GM12874 (cell line): ENCODE data around the gene TBC1D2B.

Experiments
- CTCF ChIP-seq: IDR thresholded peaks from 2 replicates; pipeline ENCODE4 v1.5.1; 2011; ENCODE audit warnings: low read depth, mild to moderate bottlenecking, control low read depth, low read length, moderate library complexity; ENCODE audit not compliant: insufficient read depth

The TBC1D2B gene

GRCh38 chr15:78093242-78094020 is 15.9 kb upstream of the TBC1D2B start:
- TF ChIP-seq CTCF = no peak

DNA sequence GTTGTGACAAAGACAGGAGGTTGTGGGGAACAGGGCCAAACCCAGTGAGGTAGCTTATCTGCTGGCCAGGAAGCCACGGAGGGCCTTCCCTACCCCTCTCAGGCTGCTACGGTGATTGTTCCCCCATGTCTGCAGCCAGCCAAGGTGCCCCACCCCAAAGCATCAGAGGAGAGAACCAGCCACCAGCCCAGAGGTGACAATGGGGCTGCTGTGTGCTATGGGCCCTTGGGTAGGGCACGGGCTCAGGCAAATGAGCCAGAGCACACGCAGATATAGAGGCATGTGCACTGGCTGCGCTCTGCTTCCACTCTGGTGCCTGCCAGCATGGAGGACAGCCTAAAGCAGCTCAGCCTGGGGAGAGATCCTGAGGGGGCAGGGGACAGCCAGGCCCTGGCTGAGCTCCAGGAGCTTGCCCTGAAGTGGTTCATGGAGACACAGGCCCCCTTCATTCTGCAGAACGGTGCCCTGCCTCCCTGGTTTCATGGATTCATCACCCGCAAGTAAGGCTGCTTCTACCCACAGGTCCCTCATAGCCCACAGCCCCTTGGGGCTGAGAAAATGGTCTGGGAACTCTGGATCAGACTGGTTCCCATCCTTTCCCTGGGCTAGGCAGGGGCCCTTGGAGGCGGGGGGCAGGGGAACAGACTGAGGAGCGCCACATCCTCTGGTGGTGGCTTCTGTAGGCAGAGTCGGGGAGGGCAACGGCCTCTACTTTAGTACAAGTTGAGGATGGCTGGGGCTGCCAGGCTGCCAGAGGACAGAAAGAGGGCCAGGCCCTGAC is 14.9 kb upstream of the TBC1D2B start, which contains the start of gene SH2D7:
SH2D7 (plus strand) TSS at position 301 of the 781 bp plus-strand sequence; CDS start at position 325, 24 bp downstream.
- TF ChIP-seq CTCF = no peak

DNA sequence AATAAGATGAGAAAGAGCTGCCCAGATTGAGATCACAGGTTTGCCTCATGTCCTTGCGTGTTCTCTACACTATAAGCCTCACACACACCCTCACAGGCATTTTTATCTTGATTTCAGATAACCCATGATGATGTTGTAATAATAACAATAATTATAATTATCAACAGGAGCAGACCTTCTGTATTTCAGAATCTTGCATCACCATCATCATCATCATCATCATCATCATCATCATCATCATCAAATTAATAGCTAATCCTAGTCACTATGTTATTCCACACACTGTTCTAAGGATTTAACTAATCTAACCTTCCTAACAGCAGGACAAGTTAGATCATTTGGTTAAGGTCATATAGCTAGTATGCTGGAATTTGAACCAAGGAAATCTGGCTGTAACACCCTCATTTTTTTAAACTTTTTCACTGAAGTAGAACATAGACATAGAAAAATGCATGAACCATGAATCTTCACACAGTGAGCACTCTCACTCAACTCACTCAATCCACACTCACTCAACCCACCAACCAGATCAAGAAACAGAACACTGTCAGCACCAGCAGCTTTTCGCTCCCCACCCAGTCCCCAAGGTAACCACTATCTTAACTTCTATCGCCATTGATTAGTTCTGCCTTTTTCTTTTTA is 13.0 kb upstream of the TBC1D2B start:
- TF ChIP-seq CTCF = no peak

GRCh38 chr15:78088773-78089080 is 11.2 kb upstream of the TBC1D2B start:
- no peak for TF ChIP-seq CTCF

DNA sequence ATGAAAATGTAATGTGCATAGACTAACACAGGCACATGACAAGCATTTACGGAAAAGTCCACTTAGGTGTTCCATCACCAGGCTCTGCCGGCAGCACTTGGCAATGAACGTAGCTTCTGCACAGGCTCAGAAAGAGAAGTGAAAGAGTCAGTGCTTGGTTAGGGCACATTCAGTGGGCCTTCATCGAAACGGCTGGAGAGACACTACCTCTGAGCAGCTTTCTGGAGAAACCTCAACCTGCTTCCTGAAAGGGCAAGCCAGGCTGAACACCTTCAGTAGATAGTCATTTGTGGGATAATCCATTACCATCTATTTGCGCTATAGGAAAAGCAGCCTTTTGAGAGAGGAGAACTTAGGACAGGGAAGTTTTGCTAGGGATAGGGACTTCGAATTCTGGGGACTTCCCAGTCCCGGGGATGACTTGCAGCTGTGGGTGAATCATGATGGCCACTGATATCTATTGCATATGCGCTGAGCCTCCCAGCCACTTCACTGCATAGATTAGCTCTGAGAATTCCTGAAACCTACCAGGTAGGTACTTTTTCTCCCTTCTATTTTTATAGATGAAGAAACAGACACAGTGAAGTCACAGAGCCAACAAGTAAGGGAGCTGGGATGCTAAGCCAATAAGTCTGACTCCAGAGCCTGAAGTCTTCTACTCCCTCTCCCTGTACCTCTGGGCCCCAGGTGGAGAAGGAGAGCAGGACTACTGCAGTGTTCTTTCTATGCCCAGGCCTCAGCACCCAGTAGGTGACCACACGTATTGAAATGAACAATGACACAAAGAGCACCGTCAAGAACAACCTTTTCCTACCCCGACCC is 10.7 kb upstream of the TBC1D2B start:
- no peak for TF ChIP-seq CTCF

DNA sequence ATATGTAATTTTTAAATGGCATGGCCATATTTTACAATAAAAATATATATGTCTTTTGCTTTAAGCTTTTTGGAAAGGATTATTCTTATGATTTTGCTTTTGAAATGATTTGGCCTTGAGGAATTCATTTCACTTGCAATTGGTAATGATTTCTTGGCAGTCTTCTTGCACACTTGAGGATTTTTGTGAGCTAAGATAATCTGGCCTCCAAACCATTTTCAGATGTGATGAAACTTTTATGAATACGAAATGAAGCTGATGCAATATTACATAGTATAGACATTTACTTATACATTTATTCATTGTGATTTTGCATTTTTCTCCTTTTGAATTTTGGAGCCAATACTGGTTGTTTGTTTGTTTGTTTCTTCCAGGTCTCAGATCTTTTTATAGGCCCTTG is 8.4 kb upstream of the TBC1D2B start:
- no peak for TF ChIP-seq CTCF

DNA sequence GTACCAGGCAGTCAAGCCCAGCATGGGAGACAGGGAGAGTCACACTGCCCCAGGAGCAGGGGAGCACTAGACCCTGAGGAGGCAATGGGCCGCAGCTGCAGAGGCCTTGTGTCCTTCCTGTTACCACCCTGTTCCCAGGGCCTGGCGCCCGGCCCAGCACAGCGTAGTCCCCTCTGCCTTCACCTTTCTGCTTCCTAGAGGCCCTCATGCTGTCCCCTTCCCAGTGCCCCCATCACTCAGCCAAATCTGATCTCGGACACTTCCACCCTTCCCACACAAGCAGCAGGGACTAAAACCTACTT is 6.9 kb upstream of the TBC1D2B start:
- no peak for TF ChIP-seq CTCF
